WTC11 (cell line): ENCODE results near the gene ARV1.

Experiments
- CBFB ChIP-seq: sonication (generic); formaldehyde crosslinking; IDR thresholded peaks from 2 replicates; pipeline ENCODE4 v1.8.1; 2022; ENCODE audit warnings: mild to moderate bottlenecking, low read depth, missing genetic modification reagents
- CREM ChIP-seq: sonication (generic); formaldehyde crosslinking; IDR thresholded peaks from 2 replicates; pipeline ENCODE4 v1.8.1; 2022; ENCODE audit warnings: mild to moderate bottlenecking, missing genetic modification reagents, moderate library complexity
- CTCF ChIP-seq: fragments of 200-600 bp; IDR thresholded peaks from 2 replicates; pipeline ENCODE4 v1.8.0; 2022; ENCODE audit warnings: antibody characterized with exemption
- ESRRA ChIP-seq: sonication (generic); formaldehyde crosslinking; IDR thresholded peaks from 2 replicates; pipeline ENCODE4 v1.8.1; 2022; ENCODE audit warnings: mild to moderate bottlenecking, missing genetic modification reagents, borderline replicate concordance
- ZNF138 ChIP-seq: sonication (generic); formaldehyde crosslinking; conservative IDR thresholded peaks from 2 replicates; pipeline ENCODE4 v1.8.1; 2022; ENCODE audit warnings: mild to moderate bottlenecking, moderate library complexity, missing genetic modification reagents
- TF ChIP-seq, protein P1 (sequence below): sonication (generic); formaldehyde crosslinking; IDR thresholded peaks from 2 replicates; pipeline ENCODE4 v1.8.0; 2022; ENCODE audit warnings: missing genetic modification reagents
- TF ChIP-seq, protein P2 (sequence below): fragments of 250-450 bp; sonication (Bioruptor Pico); IDR thresholded peaks from 2 replicates; pipeline ENCODE4 v2.1.2; 2022; ENCODE audit warnings: mild to moderate bottlenecking, moderate library complexity
- TF ChIP-seq, protein P3 (sequence below): sonication (generic); formaldehyde crosslinking; IDR thresholded peaks from 2 replicates; pipeline ENCODE4 v1.8.1; 2022; ENCODE audit warnings: low read depth, mild to moderate bottlenecking, moderate library complexity, missing genetic modification reagents, borderline replicate concordance
- TF ChIP-seq, protein P4 (sequence below): fragments of 250-450 bp; sonication (Bioruptor Pico); IDR thresholded peaks from 2 replicates; pipeline ENCODE4 v1.9.0; 2021; ENCODE audit warnings: mild to moderate bottlenecking

DNA sequence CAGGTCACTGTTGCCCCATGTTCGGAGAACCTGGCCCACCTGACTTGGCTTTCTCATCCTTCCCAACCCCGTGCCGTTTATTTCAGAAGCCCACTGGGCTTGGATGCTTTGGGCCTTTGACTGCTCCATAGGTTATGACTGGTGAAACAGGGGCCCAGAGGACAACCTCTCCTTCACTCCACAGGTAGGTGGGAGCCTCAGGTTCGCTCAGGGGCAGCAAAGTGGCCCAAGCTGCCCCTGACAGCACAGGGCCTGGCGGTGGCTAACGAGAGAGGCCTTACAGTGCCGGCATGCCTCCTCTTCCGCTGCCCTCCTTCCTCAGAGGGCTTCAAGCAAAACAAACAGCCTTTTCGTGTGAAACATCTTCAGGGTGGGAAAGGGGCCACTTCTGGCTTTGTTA lies 44.3 kb downstream of the ARV1 start:
- TF ChIP-seq CTCF = no peak
- TF ChIP-seq, protein P1, sequence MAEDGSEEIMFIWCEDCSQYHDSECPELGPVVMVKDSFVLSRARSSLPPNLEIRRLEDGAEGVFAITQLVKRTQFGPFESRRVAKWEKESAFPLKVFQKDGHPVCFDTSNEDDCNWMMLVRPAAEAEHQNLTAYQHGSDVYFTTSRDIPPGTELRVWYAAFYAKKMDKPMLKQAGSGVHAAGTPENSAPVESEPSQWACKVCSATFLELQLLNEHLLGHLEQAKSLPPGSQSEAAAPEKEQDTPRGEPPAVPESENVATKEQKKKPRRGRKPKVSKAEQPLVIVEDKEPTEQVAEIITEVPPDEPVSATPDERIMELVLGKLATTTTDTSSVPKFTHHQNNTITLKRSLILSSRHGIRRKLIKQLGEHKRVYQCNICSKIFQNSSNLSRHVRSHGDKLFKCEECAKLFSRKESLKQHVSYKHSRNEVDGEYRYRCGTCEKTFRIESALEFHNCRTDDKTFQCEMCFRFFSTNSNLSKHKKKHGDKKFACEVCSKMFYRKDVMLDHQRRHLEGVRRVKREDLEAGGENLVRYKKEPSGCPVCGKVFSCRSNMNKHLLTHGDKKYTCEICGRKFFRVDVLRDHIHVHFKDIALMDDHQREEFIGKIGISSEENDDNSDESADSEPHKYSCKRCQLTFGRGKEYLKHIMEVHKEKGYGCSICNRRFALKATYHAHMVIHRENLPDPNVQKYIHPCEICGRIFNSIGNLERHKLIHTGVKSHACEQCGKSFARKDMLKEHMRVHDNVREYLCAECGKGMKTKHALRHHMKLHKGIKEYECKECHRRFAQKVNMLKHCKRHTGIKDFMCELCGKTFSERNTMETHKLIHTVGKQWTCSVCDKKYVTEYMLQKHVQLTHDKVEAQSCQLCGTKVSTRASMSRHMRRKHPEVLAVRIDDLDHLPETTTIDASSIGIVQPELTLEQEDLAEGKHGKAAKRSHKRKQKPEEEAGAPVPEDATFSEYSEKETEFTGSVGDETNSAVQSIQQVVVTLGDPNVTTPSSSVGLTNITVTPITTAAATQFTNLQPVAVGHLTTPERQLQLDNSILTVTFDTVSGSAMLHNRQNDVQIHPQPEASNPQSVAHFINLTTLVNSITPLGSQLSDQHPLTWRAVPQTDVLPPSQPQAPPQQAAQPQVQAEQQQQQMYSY (CRISPR knock-in tag) = no peak
- TF ChIP-seq, protein P2, sequence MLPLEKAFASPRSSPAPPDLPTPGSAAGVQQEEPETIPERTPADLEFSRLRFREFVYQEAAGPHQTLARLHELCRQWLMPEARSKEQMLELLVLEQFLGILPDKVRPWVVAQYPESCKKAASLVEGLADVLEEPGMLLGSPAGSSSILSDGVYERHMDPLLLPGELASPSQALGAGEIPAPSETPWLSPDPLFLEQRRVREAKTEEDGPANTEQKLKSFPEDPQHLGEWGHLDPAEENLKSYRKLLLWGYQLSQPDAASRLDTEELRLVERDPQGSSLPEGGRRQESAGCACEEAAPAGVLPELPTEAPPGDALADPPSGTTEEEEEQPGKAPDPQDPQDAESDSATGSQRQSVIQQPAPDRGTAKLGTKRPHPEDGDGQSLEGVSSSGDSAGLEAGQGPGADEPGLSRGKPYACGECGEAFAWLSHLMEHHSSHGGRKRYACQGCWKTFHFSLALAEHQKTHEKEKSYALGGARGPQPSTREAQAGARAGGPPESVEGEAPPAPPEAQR (CRISPR knock-in tag) = no peak
- TF ChIP-seq, protein P3, sequence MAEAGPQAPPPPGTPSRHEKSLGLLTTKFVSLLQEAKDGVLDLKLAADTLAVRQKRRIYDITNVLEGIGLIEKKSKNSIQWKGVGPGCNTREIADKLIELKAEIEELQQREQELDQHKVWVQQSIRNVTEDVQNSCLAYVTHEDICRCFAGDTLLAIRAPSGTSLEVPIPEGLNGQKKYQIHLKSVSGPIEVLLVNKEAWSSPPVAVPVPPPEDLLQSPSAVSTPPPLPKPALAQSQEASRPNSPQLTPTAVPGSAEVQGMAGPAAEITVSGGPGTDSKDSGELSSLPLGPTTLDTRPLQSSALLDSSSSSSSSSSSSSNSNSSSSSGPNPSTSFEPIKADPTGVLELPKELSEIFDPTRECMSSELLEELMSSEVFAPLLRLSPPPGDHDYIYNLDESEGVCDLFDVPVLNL (CRISPR knock-in tag) = no peak
- no peak for TF ChIP-seq ESRRA (CRISPR knock-in tag)
- no peak for TF ChIP-seq CBFB (CRISPR knock-in tag)
- TF ChIP-seq, protein P4, sequence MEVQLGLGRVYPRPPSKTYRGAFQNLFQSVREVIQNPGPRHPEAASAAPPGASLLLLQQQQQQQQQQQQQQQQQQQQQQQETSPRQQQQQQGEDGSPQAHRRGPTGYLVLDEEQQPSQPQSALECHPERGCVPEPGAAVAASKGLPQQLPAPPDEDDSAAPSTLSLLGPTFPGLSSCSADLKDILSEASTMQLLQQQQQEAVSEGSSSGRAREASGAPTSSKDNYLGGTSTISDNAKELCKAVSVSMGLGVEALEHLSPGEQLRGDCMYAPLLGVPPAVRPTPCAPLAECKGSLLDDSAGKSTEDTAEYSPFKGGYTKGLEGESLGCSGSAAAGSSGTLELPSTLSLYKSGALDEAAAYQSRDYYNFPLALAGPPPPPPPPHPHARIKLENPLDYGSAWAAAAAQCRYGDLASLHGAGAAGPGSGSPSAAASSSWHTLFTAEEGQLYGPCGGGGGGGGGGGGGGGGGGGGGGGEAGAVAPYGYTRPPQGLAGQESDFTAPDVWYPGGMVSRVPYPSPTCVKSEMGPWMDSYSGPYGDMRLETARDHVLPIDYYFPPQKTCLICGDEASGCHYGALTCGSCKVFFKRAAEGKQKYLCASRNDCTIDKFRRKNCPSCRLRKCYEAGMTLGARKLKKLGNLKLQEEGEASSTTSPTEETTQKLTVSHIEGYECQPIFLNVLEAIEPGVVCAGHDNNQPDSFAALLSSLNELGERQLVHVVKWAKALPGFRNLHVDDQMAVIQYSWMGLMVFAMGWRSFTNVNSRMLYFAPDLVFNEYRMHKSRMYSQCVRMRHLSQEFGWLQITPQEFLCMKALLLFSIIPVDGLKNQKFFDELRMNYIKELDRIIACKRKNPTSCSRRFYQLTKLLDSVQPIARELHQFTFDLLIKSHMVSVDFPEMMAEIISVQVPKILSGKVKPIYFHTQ (CRISPR knock-in tag) = no peak
- TF ChIP-seq ZNF138 (CRISPR knock-in tag) = no peak
- TF ChIP-seq CREM (CRISPR knock-in tag) = no peak
